Gastroesophageal sphincter (tissue), 3 donors: Measurements from ENCODE around the gene THSD4.

ENCODE experiments used
- CTCF ChIP-seq, 4 experiments: fragments of 200-600 bp in 2 of 4; fragments of 450-650 bp in 2 of 4; sonication (generic) in 1 of 4; IDR thresholded peaks; one replicate each; pipeline ENCODE4 v1.5.1; 2017 to 2019; ENCODE audit warnings: antibody characterized with exemption in 4 of 4, mild to moderate bottlenecking in 2 of 4, moderate library complexity in 2 of 4
- EP300 ChIP-seq: sonication (generic); formaldehyde crosslinking; IDR thresholded peaks from one replicate; pipeline ENCODE4 v1.6.1; 2017; ENCODE audit warnings: antibody characterized with exemption, mild to moderate bottlenecking
- POLR2A ChIP-seq, 2 donors: fragments of 450-650 bp; IDR thresholded peaks; one replicate each; pipeline ENCODE4 v1.6.1; 2017; ENCODE audit warnings: antibody characterized with exemption in 2 of 2, mild to moderate bottlenecking in 2 of 2, moderate library complexity in 1 of 2

- TF ChIP-seq CTCF (IDR thresholded peaks at IDR 0.05) (no peak), POLR2A (IDR thresholded peaks at IDR 0.05) (no peak), EP300 (no peak)
Measured at GRCh38 chr15:71573599-71573998, 458.3 kb downstream of the THSD4 start.
